OCI-LY1 (cell line): ENCODE results near the gene IL1RAPL1.

Source experiments
- H2AFZ ChIP-seq: fragments of 200-600 bp; sonication (generic), shearing (Covaris generic); 2 replicates; pipeline ENCODE4 v1.6.0; 2014; ENCODE audit warnings: antibody characterized with exemption, mild to moderate bottlenecking, low read length
- H3F3A ChIP-seq: fragments of 200-600 bp; sonication (generic), shearing (Covaris generic); 2 replicates; pipeline ENCODE4 v1.6.0; 2014; ENCODE audit warnings: mild to moderate bottlenecking, antibody characterized with exemption, low read length, moderate library complexity; ENCODE audit not compliant: insufficient read depth
- H3K27ac ChIP-seq: fragments of 200-600 bp; sonication (generic); 2 replicates; pipeline ENCODE4 v1.5.1; 2014; ENCODE audit warnings: low read length, mixed run types, mild to moderate bottlenecking, low read depth; ENCODE audit not compliant: poor library complexity, severe bottlenecking
- H3K27me3 ChIP-seq: fragments of 200-600 bp; sonication (generic); 2 replicates; pipeline ENCODE4 v1.6.0; 2014; ENCODE audit warnings: antibody characterized with exemption, mild to moderate bottlenecking, low read length, moderate library complexity; ENCODE audit not compliant: insufficient read depth
- H3K36me3 ChIP-seq: fragments of 200-600 bp; sonication (generic); 2 replicates; pipeline ENCODE4 v1.6.1; 2014; ENCODE audit warnings: mild to moderate bottlenecking, antibody characterized with exemption, low read length, moderate library complexity, mixed read lengths; ENCODE audit not compliant: insufficient read depth
- H3K4me1 ChIP-seq: fragments of 200-600 bp; sonication (generic); 2 replicates; pipeline ENCODE4 v1.5.1; 2014; ENCODE audit warnings: mild to moderate bottlenecking, low read length, moderate library complexity; ENCODE audit not compliant: insufficient read depth, severe bottlenecking
- H3K4me2 ChIP-seq: fragments of 200-600 bp; sonication (generic), shearing (Covaris generic); 2 replicates; pipeline ENCODE4 v1.6.1; 2014; ENCODE audit warnings: low read length
- H3K4me3 ChIP-seq: fragments of 200-600 bp; sonication (generic); 2 replicates; pipeline ENCODE4 v1.5.1; 2014; ENCODE audit warnings: low read length, low read depth, mild to moderate bottlenecking, mixed read lengths; ENCODE audit not compliant: poor library complexity, severe bottlenecking
- H3K79me2 ChIP-seq: fragments of 200-600 bp; shearing (Covaris generic); 2 replicates; pipeline ENCODE4 v1.6.1; 2016; ENCODE audit warnings: mixed run types, low read length, mixed read lengths; ENCODE audit not compliant: insufficient read depth
- H3K9ac ChIP-seq: fragments of 200-600 bp; sonication (generic), shearing (Covaris generic); 2 replicates; pipeline ENCODE4 v1.6.1; 2014; ENCODE audit warnings: mild to moderate bottlenecking, low read length, mixed read lengths
- H3K9me2 ChIP-seq: fragments of 200-600 bp; sonication (generic), shearing (Covaris generic); 2 replicates; pipeline ENCODE4 v1.6.1; 2014; ENCODE audit warnings: low read depth, mild to moderate bottlenecking, low read length, mixed read lengths
- H3K9me3 ChIP-seq: fragments of 200-600 bp; shearing (Covaris generic); 2 replicates; pipeline ENCODE4 v1.6.1; 2014; ENCODE audit warnings: low read length, mixed read lengths
- H4K20me1 ChIP-seq: fragments of 200-600 bp; sonication (generic), shearing (Covaris generic); 2 replicates; pipeline ENCODE4 v1.6.0; 2016; ENCODE audit warnings: mild to moderate bottlenecking, low read length; ENCODE audit not compliant: insufficient read depth
- EZH2 ChIP-seq: fragments of 200-600 bp; sonication (generic), shearing (Covaris generic); IDR thresholded peaks from 2 replicates; pipeline ENCODE4 v1.8.0; 2017; ENCODE audit warnings: borderline replicate concordance, mixed run types, mild to moderate bottlenecking, antibody characterized with exemption, low read length, moderate library complexity, mixed read lengths
- TF ChIP-seq, protein P1 (sequence below): fragments of 200-600 bp; sonication (generic), shearing (Covaris generic); IDR thresholded peaks from 2 replicates; pipeline ENCODE4 v1.5.1; 2017; ENCODE audit warnings: mild to moderate bottlenecking, antibody characterized with exemption, low read length, moderate library complexity, mixed read lengths

IL1RAPL1 gene

DNA sequence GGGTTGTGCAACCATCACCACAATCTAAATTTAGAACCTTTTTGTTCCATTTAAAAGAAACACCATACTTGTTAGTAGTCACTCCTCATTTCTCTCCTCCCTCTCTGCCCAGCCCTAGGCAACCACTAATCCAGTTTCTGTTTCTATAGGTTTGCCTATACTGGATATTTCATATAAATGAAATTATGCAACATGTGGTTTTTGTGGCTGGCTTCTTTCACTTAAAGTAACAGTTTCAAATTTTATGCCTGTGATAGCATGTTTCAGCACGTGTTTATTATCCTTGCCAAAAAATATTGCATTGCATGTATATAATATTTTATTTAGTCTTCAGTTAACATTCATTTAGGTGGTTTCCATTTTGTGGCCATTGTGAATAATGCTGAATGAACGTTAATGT lies 437.6 kb downstream of the IL1RAPL1 start:
- Histone ChIP-seq H4K20me1 (no peaks in the 10 kb centered on the region), H3K9ac (no peak overlapping the region), H3K9me3 (no peaks in the 10 kb centered on the region), H3K9me2 (no peaks in the 10 kb centered on the region), H3K4me1 (no peaks in the 10 kb centered on the region), H3K4me2 (no peak overlapping the region), H3F3A (no peaks in the 10 kb centered on the region), H3K36me3 (no peaks in the 10 kb centered on the region), H3K27me3 (no peaks in the 10 kb centered on the region), H3K79me2 (no peaks in the 10 kb centered on the region), H3K4me3 (no peak overlapping the region), H2AFZ (no peak overlapping the region), H3K27ac (no peak overlapping the region)
- TF ChIP-seq, protein P1, sequence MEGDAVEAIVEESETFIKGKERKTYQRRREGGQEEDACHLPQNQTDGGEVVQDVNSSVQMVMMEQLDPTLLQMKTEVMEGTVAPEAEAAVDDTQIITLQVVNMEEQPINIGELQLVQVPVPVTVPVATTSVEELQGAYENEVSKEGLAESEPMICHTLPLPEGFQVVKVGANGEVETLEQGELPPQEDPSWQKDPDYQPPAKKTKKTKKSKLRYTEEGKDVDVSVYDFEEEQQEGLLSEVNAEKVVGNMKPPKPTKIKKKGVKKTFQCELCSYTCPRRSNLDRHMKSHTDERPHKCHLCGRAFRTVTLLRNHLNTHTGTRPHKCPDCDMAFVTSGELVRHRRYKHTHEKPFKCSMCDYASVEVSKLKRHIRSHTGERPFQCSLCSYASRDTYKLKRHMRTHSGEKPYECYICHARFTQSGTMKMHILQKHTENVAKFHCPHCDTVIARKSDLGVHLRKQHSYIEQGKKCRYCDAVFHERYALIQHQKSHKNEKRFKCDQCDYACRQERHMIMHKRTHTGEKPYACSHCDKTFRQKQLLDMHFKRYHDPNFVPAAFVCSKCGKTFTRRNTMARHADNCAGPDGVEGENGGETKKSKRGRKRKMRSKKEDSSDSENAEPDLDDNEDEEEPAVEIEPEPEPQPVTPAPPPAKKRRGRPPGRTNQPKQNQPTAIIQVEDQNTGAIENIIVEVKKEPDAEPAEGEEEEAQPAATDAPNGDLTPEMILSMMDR: no peak
- TF ChIP-seq EZH2: no peak

DNA sequence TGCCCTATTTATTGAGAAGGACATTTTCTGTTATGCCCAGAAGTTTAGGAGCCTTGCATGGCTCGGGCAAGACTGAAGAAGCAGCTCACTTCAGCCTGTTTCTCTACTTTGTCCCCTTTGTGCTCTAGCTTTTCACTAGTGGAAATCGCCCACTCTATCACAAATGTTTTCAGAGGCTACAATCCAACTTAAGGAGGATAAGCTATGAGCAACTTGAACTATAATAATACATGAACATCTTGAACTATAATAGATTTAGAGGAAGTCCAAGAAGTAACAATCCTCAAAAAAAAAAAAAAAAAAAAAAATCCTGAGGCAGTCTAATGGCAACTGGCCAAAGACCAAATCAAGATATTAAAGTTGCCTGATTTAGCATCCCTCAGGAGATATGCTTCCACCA lies 452.3 kb downstream of the IL1RAPL1 start:
- Histone ChIP-seq H4K20me1 (no peaks in the 10 kb centered on the region), H3K79me2 (no peaks in the 10 kb centered on the region), H3K27ac (no peak overlapping the region), H3K9me3 (no peaks in the 10 kb centered on the region), H3F3A (no peaks in the 10 kb centered on the region), H3K4me2 (no peak overlapping the region), H3K4me3 (no peak overlapping the region), H3K4me1 (no peaks in the 10 kb centered on the region), H3K27me3 (no peaks in the 10 kb centered on the region), H2AFZ (no peak overlapping the region), H3K9me2 (no peaks in the 10 kb centered on the region), H3K9ac (no peak overlapping the region), H3K36me3 (no peaks in the 10 kb centered on the region)
- TF ChIP-seq, protein P1: no peak
- no peak for TF ChIP-seq EZH2

DNA sequence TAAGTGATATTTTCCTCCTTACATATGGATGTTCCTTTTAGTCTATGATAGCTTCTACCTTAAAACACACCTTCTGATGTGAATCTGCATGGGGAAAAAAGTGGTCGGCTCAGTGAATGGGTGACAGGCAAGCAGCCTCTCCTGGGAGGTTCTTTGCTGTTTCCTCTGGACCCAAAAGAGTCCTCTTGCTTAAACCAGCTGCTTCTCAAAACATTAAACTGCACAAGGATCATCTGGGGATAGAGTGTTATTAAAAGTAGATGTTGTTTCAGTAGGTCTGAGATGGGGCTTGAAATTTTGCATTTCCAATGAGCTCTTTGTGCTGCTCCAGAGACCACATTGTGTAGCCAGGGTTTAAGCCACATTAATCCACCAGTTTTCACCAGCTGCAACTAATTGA lies 452.9 kb downstream of the IL1RAPL1 start:
- H3K36me3 ChIP-seq: no peaks in the 10 kb centered on the region
- no peaks in the 10 kb centered on the region for H3K79me2 ChIP-seq
- no peaks in the 10 kb centered on the region for H3K9me3 ChIP-seq
- no peaks in the 10 kb centered on the region for H3K9me2 ChIP-seq
- no peak overlapping the region for H3K9ac ChIP-seq
- TF ChIP-seq, protein P1: no peak
- TF ChIP-seq EZH2: no peak
- H3K27ac ChIP-seq: no peak overlapping the region
- no peak overlapping the region for H3K4me2 ChIP-seq
- no peaks in the 10 kb centered on the region for H4K20me1 ChIP-seq
- no peak overlapping the region for H2AFZ ChIP-seq
- no peaks in the 10 kb centered on the region for H3K4me1 ChIP-seq
- H3K27me3 ChIP-seq: no peaks in the 10 kb centered on the region
- H3F3A ChIP-seq: no peaks in the 10 kb centered on the region
- no peak overlapping the region for H3K4me3 ChIP-seq
